Endodermal cell (in vitro differentiated cells): Measurements from ENCODE around the gene CCL2. TPM values are rescaled to one million over a fixed set of nuclear protein-coding genes. Genes with fewer than 3 reads are reported as not detected.

Experiments used
- DNase-seq: peaks from one replicate; pipeline ENCODE4 v3.0.0-alpha.2; 2017
- H3K27ac ChIP-seq: 2 replicates; pipeline ENCODE4 v1.5.1; 2013; ENCODE audit warnings: mild to moderate bottlenecking, low read depth, low read length, moderate library complexity
- H3K27me3 ChIP-seq: 2 replicates; pipeline ENCODE4 v1.6.1; 2013; ENCODE audit warnings: mild to moderate bottlenecking, low read length, moderate library complexity; ENCODE audit not compliant: insufficient read depth, control insufficient read depth, poor library complexity, severe bottlenecking
- H3K36me3 ChIP-seq: 2 replicates; pipeline ENCODE4 v1.7.0; 2013; ENCODE audit warnings: mild to moderate bottlenecking, low read length, moderate library complexity; ENCODE audit not compliant: control insufficient read depth, insufficient read depth
- H3K4me1 ChIP-seq: one replicate; pipeline ENCODE4 v1.7.0; 2013; ENCODE audit warnings: low read length; ENCODE audit not compliant: control insufficient read depth, insufficient read depth
- H3K4me3 ChIP-seq: 2 replicates; pipeline ENCODE4 v1.5.1; 2013; ENCODE audit warnings: mild to moderate bottlenecking, low read length, moderate library complexity
- H3K9ac ChIP-seq: 2 replicates; pipeline ENCODE4 v1.6.1; 2013; ENCODE audit warnings: mild to moderate bottlenecking, low read length, moderate library complexity; ENCODE audit not compliant: poor library complexity, severe bottlenecking; ENCODE audit errors: extremely low read depth
- H3K9me3 ChIP-seq: 2 replicates; pipeline ENCODE4 v1.6.1; 2013; ENCODE audit warnings: mild to moderate bottlenecking, low read length, moderate library complexity; ENCODE audit not compliant: control insufficient read depth
- H3K27ac Mint-ChIP-seq: 2 replicates; pipeline ENCODE4 v1.8.0; 2020; ENCODE audit warnings: mixed read lengths
- H3K27me3 Mint-ChIP-seq: 2 replicates; pipeline ENCODE4 v1.8.0; 2021; ENCODE audit warnings: mild to moderate bottlenecking, mixed read lengths; ENCODE audit not compliant: insufficient read depth
- H3K36me3 Mint-ChIP-seq: 2 replicates; pipeline ENCODE4 v1.8.0; 2020; ENCODE audit warnings: low read depth, mixed read lengths
- H3K4me1 Mint-ChIP-seq: 2 replicates; pipeline ENCODE4 v1.8.0; 2020; ENCODE audit warnings: mixed read lengths
- H3K4me3 Mint-ChIP-seq: 2 replicates; pipeline ENCODE4 v1.8.0; 2020; ENCODE audit warnings: mild to moderate bottlenecking, moderate library complexity, mixed read lengths
- H3K9me3 Mint-ChIP-seq: 2 replicates; pipeline ENCODE4 v1.8.0; 2020; ENCODE audit warnings: mild to moderate bottlenecking, mixed read lengths
- CTCF ChIP-seq: fragments of 200-600 bp; sonication (generic); conservative IDR thresholded peaks from 2 replicates; pipeline ENCODE4 v1.5.0; 2021; ENCODE audit warnings: antibody characterized with exemption, mild to moderate bottlenecking
- WGBS, 2 experiments: methylation state at CpG; one replicate each; pipeline versions ENCODE4 v1.1.5 to v1.1.7; 2013; ENCODE audit warnings: missing lambda C conversion rate in 2 of 2, mixed read lengths in 1 of 2; ENCODE audit not compliant: insufficient coverage in 1 of 2, insufficient read length in 1 of 2; 5-methylcytosine and 5-hydroxymethylcytosine counted together
- long read RNA-seq, 4 experiments: library from polyadenylated mRNA in 2 of 4; library from RNA in 1 of 4; library from capped mRNA in 1 of 4; stranded (forward) in 3 of 4; unstranded in 1 of 4; transcript quantifications; one replicate each; pipeline ENCODE4 v2.0.0, GENCODE V29; 2020 to 2021; ENCODE audit warnings: inconsistent platforms in 1 of 4
- polyA plus RNA-seq, 2 experiments: library from polyadenylated mRNA; stranded (reverse); fragments of 50-300 nt; gene quantifications; one replicate each; pipeline ENCODE4 v1.2.3, GENCODE V29; 2013
- total RNA-seq, 2 donors: library from RNA; stranded (reverse); fragmentation: NEBNext Ultra II Directional in 1 of 2; extraction: Animal tissue kit (Norgen Biotek cat#: 25700) in 1 of 2; gene quantifications; 2 replicates in 1 of 2; 3 replicates in 1 of 2; pipeline ENCODE4 v1.2.1, GENCODE V29; 2021

CCL2 gene
- 10 to 100 TPM; 23.8 to 61.4 TPM for total RNA-seq
- polyA plus RNA-seq (2013, experiment 1 of 2), result 43.6 TPM
- 54.7 TPM for polyA plus RNA-seq (2013, experiment 2 of 2)
- long read RNA-seq, experiment 1, transcript CCL2-201 (3 exons, 741 nt), result major isoform, 34 of 37 reads
- long read RNA-seq, experiment 1, partial matches to known transcripts, result 2 of 37 reads
- long read RNA-seq, experiment 1, other reads (novel, unspliced or antisense), result 1 of 37 reads
- long read RNA-seq, experiment 2, transcript CCL2-201 (3 exons, 741 nt), result major isoform, 128 of 137 reads
- long read RNA-seq, experiment 2, partial matches to known transcripts, result 2 of 137 reads
- long read RNA-seq, experiment 2, other reads (novel, unspliced or antisense), result 4 of 137 reads
- long read RNA-seq, experiment 3, transcript CCL2-201 (3 exons, 741 nt), result major isoform, 7 of 9 reads
- long read RNA-seq, experiment 3, partial matches to known transcripts, result 0 of 9 reads
- long read RNA-seq, experiment 3, other reads (novel, unspliced or antisense), result 2 of 9 reads
- long read RNA-seq, experiment 4, transcript CCL2-202 (2 exons, 736 nt), result minor isoform, 6 of 151 reads
- long read RNA-seq, experiment 4, transcript CCL2-201 (3 exons, 741 nt), result major isoform, 104 of 151 reads
- long read RNA-seq, experiment 4, partial matches to known transcripts, result 0 of 151 reads
- long read RNA-seq, experiment 4, other reads (novel, unspliced or antisense), result 41 of 151 reads

GRCh38 chr17:34254651-34255380 lies at the start of gene CCL2:
Gene CCL2, plus strand, starts transcription at chr17:34255285. Its CDS starts 65 bp downstream, at chr17:34255350.
- Mint-ChIP-seq H3K9me3 (no peaks in the 10 kb centered on the region), H3K36me3 (peaks cover 10% of the 10 kb centered on the region), H3K4me3 (peak within 1 kb of the TSS; percentile 50), H3K27me3 (peaks cover 3% of the 10 kb centered on the region), H3K27ac (peak within 1 kb of the TSS; percentile 89), H3K4me1 (peaks cover 49% of the 10 kb centered on the region)
- Histone ChIP-seq H3K27ac (no peak within 1 kb of the TSS), H3K27me3 (no peaks in the 10 kb centered on the region), H3K9ac (peak within 1 kb of the TSS; percentile 42), H3K9me3 (no peaks in the 10 kb centered on the region), H3K4me3 (peak within 1 kb of the TSS; percentile 85), H3K36me3 (peaks cover 19% of the 10 kb centered on the region), H3K4me1 (peaks cover 28% of the 10 kb centered on the region)
- DNase-seq, result peak; percentile 93
- no peak for TF ChIP-seq CTCF
- WGBS, 2 experiments, result 16 to 17% methylated on average over 7 to 11 of the region's 11 CpGs

GRCh38 chr17:34205401-34205800 lies 49.7 kb upstream of the CCL2 start:
- peaks cover 21% of the 10 kb centered on the region for H3K9me3 ChIP-seq
- H3K4me3 Mint-ChIP-seq, result no peak overlapping the region
- H3K27ac Mint-ChIP-seq, result no peak overlapping the region
- peaks cover 1% of the 10 kb centered on the region for H3K36me3 Mint-ChIP-seq
- H3K9me3 Mint-ChIP-seq, result peaks cover 30% of the 10 kb centered on the region
- no peak overlapping the region for H3K4me3 ChIP-seq
- no peaks in the 10 kb centered on the region for H3K36me3 ChIP-seq
- no peaks in the 10 kb centered on the region for H3K27me3 ChIP-seq
- H3K4me1 Mint-ChIP-seq, result peaks cover 9% of the 10 kb centered on the region
- no peak overlapping the region for H3K27ac ChIP-seq
- H3K4me1 ChIP-seq, result no peaks in the 10 kb centered on the region
- DNase-seq, result no peak
- WGBS, 2 experiments, result 100% methylated on average over 1 of the region's 1 CpG
- H3K9ac ChIP-seq, result no peak overlapping the region
- TF ChIP-seq CTCF, result no peak
- peaks cover 2% of the 10 kb centered on the region for H3K27me3 Mint-ChIP-seq

GRCh38 chr17:34206569-34206968 lies 48.5 kb upstream of the CCL2 start:
- Histone ChIP-seq H3K9me3 (peaks cover 21% of the 10 kb centered on the region), H3K4me1 (no peaks in the 10 kb centered on the region), H3K27ac (no peak overlapping the region), H3K27me3 (no peaks in the 10 kb centered on the region), H3K4me3 (no peak overlapping the region), H3K36me3 (no peaks in the 10 kb centered on the region), H3K9ac (no peak overlapping the region)
- TF ChIP-seq CTCF, result no peak
- DNase-seq, result no peak
- H3K4me1 Mint-ChIP-seq, result peaks cover 9% of the 10 kb centered on the region
- H3K27me3 Mint-ChIP-seq, result peaks cover 2% of the 10 kb centered on the region
- H3K4me3 Mint-ChIP-seq, result no peak overlapping the region
- no peak overlapping the region for H3K27ac Mint-ChIP-seq
- H3K9me3 Mint-ChIP-seq, result peaks cover 41% of the 10 kb centered on the region
- 87 to 92% methylated on average over 3 of the region's 3 CpGs for WGBS, 2 experiments
- peaks cover 1% of the 10 kb centered on the region for H3K36me3 Mint-ChIP-seq
